Endothelial cell of umbilical vein (primary cell): ENCODE data around the gene IGFBP1. TPM values are rescaled to one million over a fixed set of nuclear protein-coding genes. Genes with fewer than 3 reads are reported as not detected.
"Not testable (repeated sequence)": the region's sequence is repeated elsewhere in the genome, so short reads cannot be mapped to it uniquely, and the experiment has no call there.

Source experiments
- BruUV-seq: library from RNA; stranded (reverse); fragments of 400-500 nt; replicated peaks from 2 replicates; lab custom pipeline; 2021; lab: Mats Ljungman, UMichigan
- CTCF ChIA-PET: fragments of 300-600, 350-600 bp; sonication (Branson Sonifier 250); formaldehyde crosslinking; loops from one replicate; lab custom pipeline; 2021; ENCODE audit warnings: antibody characterized with exemption, inconsistent platforms; lab: Charles Lee
- POLR2A ChIA-PET: fragments of 300-600, 350-600 bp; sonication (Branson Sonifier 250); formaldehyde crosslinking; loops from one replicate; lab custom pipeline; 2021; ENCODE audit warnings: antibody characterized with exemption, inconsistent platforms; lab: Charles Lee
- DNase-seq: peaks from one replicate; pipeline ENCODE4 v3.0.0-alpha.2; 2011; ENCODE audit warnings: low read depth, low spot score
- FAIRE-seq: peaks from 2 replicates; lab custom pipeline; 2011; peaks lifted over from hg19 to GRCh38; lab: Jason Lieb, UNC
- H2AFZ ChIP-seq: 2 replicates; pipeline ENCODE4 v1.6.0; 2012; ENCODE audit warnings: low read depth, low read length, control low read depth, inconsistent platforms
- H3K27ac ChIP-seq: 2 replicates; pipeline ENCODE4 v1.5.1; 2011; ENCODE audit warnings: low read depth, mild to moderate bottlenecking, control low read depth, low read length, moderate library complexity; ENCODE audit not compliant: insufficient read depth
- H3K27me3 ChIP-seq, 2 experiments: 2 replicates each; pipeline versions ENCODE4 v1.6.0 to v1.6.1; 2011; ENCODE audit warnings: low read length in 2 of 2, mixed read lengths in 1 of 2; ENCODE audit not compliant: control insufficient read depth in 2 of 2, insufficient read depth in 2 of 2
- H3K36me3 ChIP-seq, 2 experiments: 2 replicates in 1 of 2; 3 replicates in 1 of 2; pipeline ENCODE4 v1.5.1; 2011; ENCODE audit warnings: low read length in 2 of 2, mild to moderate bottlenecking in 1 of 2, moderate library complexity in 1 of 2; ENCODE audit not compliant: control insufficient read depth in 2 of 2, insufficient read depth in 2 of 2; ENCODE audit errors: extremely low read depth in 1 of 2
- H3K4me1 ChIP-seq: 3 replicates; pipeline ENCODE4 v1.5.1; 2011; ENCODE audit warnings: mild to moderate bottlenecking, low read length; ENCODE audit not compliant: control insufficient read depth, insufficient read depth; ENCODE audit errors: extremely low read depth
- H3K4me2 ChIP-seq: 2 replicates; pipeline ENCODE4 v1.6.1; 2011; ENCODE audit warnings: low read length, control low read depth, mixed read lengths; ENCODE audit not compliant: insufficient read depth
- H3K4me3 ChIP-seq, 3 experiments: fragments of 200-600 bp in 1 of 3; sonication (generic), shearing (Covaris generic) in 1 of 3; replicated peaks in 1 of 3; 2 replicates each; pipeline ENCODE4 v1.5.1; 2011 to 2016; ENCODE audit warnings: control low read depth in 3 of 3, low read length in 3 of 3, mild to moderate bottlenecking in 2 of 3, inconsistent platforms in 1 of 3, low read depth in 1 of 3, moderate library complexity in 1 of 3; ENCODE audit not compliant: insufficient read depth in 1 of 3
- H3K79me2 ChIP-seq: 2 replicates; pipeline ENCODE4 v1.6.0; 2012; ENCODE audit warnings: low read length, inconsistent platforms; ENCODE audit not compliant: control insufficient read depth, insufficient read depth
- H3K9ac ChIP-seq: replicated peaks from 2 replicates; pipeline ENCODE3; 2011; ENCODE audit warnings: low read length, control low read depth; ENCODE audit not compliant: insufficient read depth; ENCODE audit errors: extremely low read depth
- H3K9me1 ChIP-seq: replicated peaks from 3 replicates; pipeline ENCODE4 v1.6.0; 2011; ENCODE audit warnings: mild to moderate bottlenecking, low read length; ENCODE audit not compliant: control insufficient read depth, insufficient read depth; ENCODE audit errors: extremely low read depth
- H3K9me3 ChIP-seq: replicated peaks from 2 replicates; pipeline ENCODE4 v1.5.1; 2012; ENCODE audit warnings: low read length, inconsistent platforms; ENCODE audit not compliant: control insufficient read depth, insufficient read depth
- H4K20me1 ChIP-seq: replicated peaks from 2 replicates; pipeline ENCODE3; 2011; ENCODE audit warnings: mild to moderate bottlenecking, low read length; ENCODE audit not compliant: control insufficient read depth, insufficient read depth; ENCODE audit errors: extremely low read depth
- dilution Hi-C: fragments of 300-500 bp; cut with MboI; formaldehyde crosslinking; loops from one replicate; pipeline ENCODE4 v1.15.0; 2019; ENCODE audit warnings: low sequenced_read_pairs; ENCODE audit not compliant: extremely low pct_ligation_motif_present
- intact Hi-C: fragments of 100-400 bp; cut with micrococcal nuclease; formaldehyde crosslinking; loops from one replicate; pipeline ENCODE4 v1.10.0; 2022
- polyA plus RNA-seq, 4 experiments: library from polyadenylated mRNA; depleted of rRNA in 3 of 4; stranded (reverse) in 3 of 4; unstranded in 1 of 4; fragments of >200 nt; gene quantifications; 2 replicates each; pipeline versions ENCODE4 v1.2.1 to v1.2.3, GENCODE V29; 2011 to 2012; ENCODE audit warnings: missing spikeins in 1 of 4
- total RNA-seq: library from RNA; stranded (reverse); gene quantifications from 2 replicates; pipeline ENCODE4 v1.2.3, GENCODE V29; 2021

IGFBP1 gene
- total and polyA plus RNA-seq, 2 donors (not counting 3 experiments of a cell fraction or from before 2014, with no cell fraction given): 0.57 to 4.0 TPM

GRCh38 chr7:45853491-45853890 lies 34.8 kb upstream of the IGFBP1 start:
- FAIRE-seq, BruUV-seq, H3K4me1 ChIP-seq, H3K79me2 ChIP-seq, dilution Hi-C loops, H3K9me1 ChIP-seq, H4K20me1 ChIP-seq, POLR2A ChIA-PET, H3K27me3 ChIP-seq, H3K27ac ChIP-seq, H3K9ac ChIP-seq, H2AFZ ChIP-seq, H3K4me3 ChIP-seq, H3K9me3 ChIP-seq, H3K36me3 ChIP-seq, H3K4me2 ChIP-seq, DNase-seq: not testable (repeated sequence)
- intact Hi-C loops: loop anchor here (10.0 kb wide), 2 partner anchors 269 to 589 kb away; no protein-coding TSS in a partner anchor
- CTCF ChIA-PET: interaction anchor here (3.5 kb wide), 1 partner anchor 190 kb away, joined by 160 read pairs; no protein-coding TSS in a partner anchor

DNA sequence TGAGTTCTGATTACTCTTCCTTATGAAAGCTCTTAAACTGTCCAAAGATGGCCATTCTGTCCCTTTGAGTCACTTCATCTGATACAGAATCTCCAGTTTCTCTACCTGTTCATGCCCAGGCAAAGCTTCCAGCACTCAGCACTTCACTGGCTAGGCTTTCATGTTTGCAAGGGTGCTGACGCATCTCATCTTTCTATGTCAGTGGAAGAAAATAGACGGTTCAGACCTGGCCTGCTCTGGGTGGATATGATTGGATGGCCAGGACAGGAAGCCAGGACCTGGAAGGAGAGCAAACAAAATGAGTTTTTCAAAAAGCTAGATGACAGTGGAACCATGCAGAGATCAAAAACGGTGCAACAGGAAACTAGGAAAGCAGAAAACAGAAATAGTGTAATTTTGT lies 32.6 kb upstream of the IGFBP1 start:
- CTCF ChIA-PET: interaction anchor here (2.0 to 3.5 kb wide), 2 partner anchors 10 to 192 kb away, joined by 9 to 160 read pairs; no protein-coding TSS in a partner anchor
- H3K4me2 ChIP-seq, H2AFZ ChIP-seq, DNase-seq, BruUV-seq, H4K20me1 ChIP-seq, H3K9me1 ChIP-seq, H3K79me2 ChIP-seq, H3K4me1 ChIP-seq, H3K9ac ChIP-seq, H3K4me3 ChIP-seq, H3K9me3 ChIP-seq, FAIRE-seq, H3K27ac ChIP-seq, H3K36me3 ChIP-seq, H3K27me3 ChIP-seq, dilution Hi-C loops, POLR2A ChIA-PET: not testable (repeated sequence)
- intact Hi-C loops: loop anchor here (10.0 kb wide), 2 partner anchors 271 to 591 kb away; no protein-coding TSS in a partner anchor

DNA sequence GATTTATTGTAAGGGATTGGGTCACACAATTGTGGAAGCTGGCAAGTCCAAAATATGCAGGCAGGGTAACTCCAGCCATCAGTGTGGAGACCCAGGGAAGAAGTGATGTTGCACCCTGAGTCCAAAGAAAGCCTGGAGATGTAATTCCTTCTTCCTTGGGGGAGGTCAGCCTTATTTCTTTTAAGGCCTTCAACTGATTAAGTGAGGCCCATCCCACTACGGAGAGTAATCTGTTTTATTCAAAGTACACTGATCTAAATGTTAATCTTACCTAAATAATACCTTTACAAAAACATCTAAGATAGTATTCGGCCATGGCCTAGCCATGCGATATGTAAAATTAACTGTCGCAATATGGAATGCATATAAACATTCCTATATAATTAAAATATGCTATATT lies 31.4 kb upstream of the IGFBP1 start:
- H3K9me1 ChIP-seq, FAIRE-seq: not testable (repeated sequence)

More for the DNA sequence above, 31.4 kb upstream of the IGFBP1 start:
- POLR2A ChIA-PET, H3K36me3 ChIP-seq, H3K27me3 ChIP-seq, dilution Hi-C loops, DNase-seq, H3K9ac ChIP-seq, H2AFZ ChIP-seq, H3K4me3 ChIP-seq, H3K27ac ChIP-seq, H3K4me2 ChIP-seq, BruUV-seq, H3K9me3 ChIP-seq, H3K4me1 ChIP-seq, H3K79me2 ChIP-seq, H4K20me1 ChIP-seq: not testable (repeated sequence)
- intact Hi-C loops: loop anchor here (10.0 kb wide), 2 partner anchors 272 to 592 kb away; no protein-coding TSS in a partner anchor
- CTCF ChIA-PET: interaction anchor here (1.4 to 1.8 kb wide), 2 partner anchors 12 to 193 kb away, joined by 3 to 11 read pairs; no protein-coding TSS in a partner anchor
